HCT116 (cell line): ENCODE results near the gene CALML4. TPM values are rescaled to one million over a fixed set of nuclear protein-coding genes. Genes with fewer than 3 reads are reported as not detected.

ENCODE experiments used
- ATAC-seq: fragments of 200-7000 bp; cut with Tn5 transposase; 2 replicates; pipeline ENCODE4 v1.9.1; 2020; ENCODE audit warnings: mild to moderate bottlenecking, moderate library complexity
- BruUV-seq: library from RNA; stranded (reverse); fragments of 400-500 nt; replicated peaks from 2 replicates; lab custom pipeline; 2021; lab: Mats Ljungman, UMichigan
- CTCF ChIA-PET: fragments of 300-600 bp; sonication (Branson Sonifier 250); formaldehyde crosslinking; loops from one replicate; lab custom pipeline; 2021; ENCODE audit warnings: antibody characterized with exemption; lab: Charles Lee
- POLR2A ChIA-PET: fragments of 300-600, 350-600 bp; sonication (Branson Sonifier 250); formaldehyde crosslinking; loops from one replicate; lab custom pipeline; 2021; ENCODE audit warnings: antibody characterized with exemption; lab: Charles Lee
- RAD21 ChIA-PET, 2 experiments: fragments of 300-600 bp; sonication (Branson Sonifier 250); formaldehyde crosslinking; loops; one replicate each; lab custom pipeline; 2023; ENCODE audit warnings: low total read pairs in 2 of 2; ENCODE audit not compliant: uncharacterized antibody in 2 of 2, unreplicated experiment in 2 of 2, low non-redundant PET in 1 of 2; lab: Charles Lee
- DNase-seq: peaks from one replicate; pipeline ENCODE4 v3.0.0-alpha.2; 2010; ENCODE audit warnings: low read depth, low spot score
- H2AFZ ChIP-seq: fragments of 200-600 bp; shearing (Covaris generic), sonication (generic); 2 replicates; pipeline ENCODE4 v1.6.1; 2017; ENCODE audit warnings: low read depth, mixed run types, mixed read lengths, antibody characterized with exemption, low read length; ENCODE audit not compliant: poor library complexity, severe bottlenecking
- H3K27ac ChIP-seq: 2 replicates; pipeline ENCODE4 v1.5.1; 2012; ENCODE audit warnings: low read depth, low read length
- H3K27me3 ChIP-seq: fragments of 200-600 bp; sonication (generic); 2 replicates; pipeline ENCODE4 v1.6.1; 2016; ENCODE audit warnings: mixed run types, low read length, mixed read lengths; ENCODE audit not compliant: insufficient read depth
- H3K36me3 ChIP-seq, 2 experiments: fragments of 200-500 bp in 1 of 2; fragments of 200-600 bp in 1 of 2; sonication (Bioruptor generic) in 1 of 2; sonication (generic) in 1 of 2; 2 replicates each; pipeline versions ENCODE4 v1.5.1 to v1.6.1; 2014 to 2016; ENCODE audit warnings: low read length in 2 of 2, inconsistent platforms in 1 of 2, mixed read lengths in 1 of 2, mixed run types in 1 of 2; ENCODE audit not compliant: insufficient read depth in 2 of 2, control insufficient read depth in 1 of 2
- H3K4me1 ChIP-seq, 2 experiments: fragments of 200-600 bp in 1 of 2; sonication (generic) in 1 of 2; 2 replicates each; pipeline versions ENCODE4 v1.5.1 to v1.6.1; 2012 to 2017; ENCODE audit warnings: low read length in 2 of 2, inconsistent platforms in 1 of 2, mild to moderate bottlenecking in 1 of 2, mixed read lengths in 1 of 2, mixed run types in 1 of 2, moderate library complexity in 1 of 2; ENCODE audit not compliant: insufficient read depth in 2 of 2, control insufficient read depth in 1 of 2
- H3K4me2 ChIP-seq: fragments of 200-600 bp; sonication (generic); 2 replicates; pipeline ENCODE4 v1.6.1; 2017; ENCODE audit warnings: mixed run types, low read length, mixed read lengths
- H3K4me3 ChIP-seq, 2 experiments: fragments of 200-600 bp in 1 of 2; sonication (generic) in 1 of 2; replicated peaks in 1 of 2; 2 replicates each; pipeline ENCODE4 v1.5.1; 2011 to 2016; ENCODE audit warnings: low read length in 2 of 2, control low read depth in 1 of 2, low read depth in 1 of 2, mild to moderate bottlenecking in 1 of 2, mixed read lengths in 1 of 2, mixed run types in 1 of 2
- H3K79me2 ChIP-seq: fragments of 200-600 bp; sonication (generic); 2 replicates; pipeline ENCODE4 v1.6.1; 2017; ENCODE audit warnings: mild to moderate bottlenecking, mixed run types, low read length, moderate library complexity, mixed read lengths; ENCODE audit not compliant: insufficient read depth
- H3K9ac ChIP-seq: fragments of 200-600 bp; sonication (generic); 2 replicates; pipeline ENCODE4 v1.6.1; 2016; ENCODE audit warnings: low read length, mixed read lengths
- H3K9me2 ChIP-seq: fragments of 200-600 bp; sonication (generic), shearing (Covaris generic); 2 replicates; pipeline ENCODE4 v1.6.1; 2017; ENCODE audit warnings: mixed run types, mild to moderate bottlenecking, moderate library complexity; ENCODE audit not compliant: insufficient read depth
- H3K9me3 ChIP-seq, 2 experiments: fragments of 200-500 bp in 1 of 2; fragments of 200-600 bp in 1 of 2; sonication (Bioruptor generic) in 1 of 2; sonication (generic) in 1 of 2; 2 replicates each; pipeline ENCODE4 v1.6.1; 2014 to 2017; ENCODE audit warnings: low read length in 2 of 2, mixed read lengths in 2 of 2, inconsistent platforms in 1 of 2, low read depth in 1 of 2, mild to moderate bottlenecking in 1 of 2, mixed run types in 1 of 2, moderate library complexity in 1 of 2; ENCODE audit not compliant: control insufficient read depth in 1 of 2, insufficient read depth in 1 of 2
- H4K20me1 ChIP-seq: fragments of 200-600 bp; sonication (generic), shearing (Covaris generic); 2 replicates; pipeline ENCODE4 v1.6.1; 2017; ENCODE audit warnings: mixed run types, mild to moderate bottlenecking, moderate library complexity; ENCODE audit not compliant: insufficient read depth
- ATF3 ChIP-seq: IDR thresholded peaks from 2 replicates; pipeline ENCODE4 v1.6.1; 2012
- CBX3 ChIP-seq: IDR thresholded peaks from 2 replicates; pipeline ENCODE4 v1.6.1; 2012; ENCODE audit warnings: low read depth
- CTCF ChIP-seq, 3 experiments: fragments of 200-600 bp in 1 of 3; sonication (generic) in 1 of 3; IDR thresholded peaks in 2 of 3; conservative IDR thresholded peaks in 1 of 3; 2 replicates each; pipeline ENCODE4 v1.5.1; 2012 to 2017; ENCODE audit warnings: low read depth in 2 of 3, low read length in 2 of 3, antibody characterized with exemption in 1 of 3, borderline replicate concordance in 1 of 3, control low read depth in 1 of 3, mild to moderate bottlenecking in 1 of 3, mixed read lengths in 1 of 3, mixed run types in 1 of 3, moderate library complexity in 1 of 3; ENCODE audit not compliant: insufficient read depth in 1 of 3
- EGR1 ChIP-seq: IDR thresholded peaks from 2 replicates; pipeline ENCODE4 v1.6.1; 2012; ENCODE audit warnings: low read depth
- ELF1 ChIP-seq: IDR thresholded peaks from 2 replicates; pipeline ENCODE4 v1.6.1; 2012; ENCODE audit warnings: low read depth, borderline replicate concordance
- EZH2 ChIP-seq: fragments of 200-600 bp; sonication (generic); IDR thresholded peaks from 2 replicates; pipeline ENCODE4 v1.6.1; 2017; ENCODE audit warnings: antibody characterized with exemption, mixed run types
- EZH2phosphoT487 ChIP-seq: fragments of 200-600 bp; IDR thresholded peaks from 2 replicates; pipeline ENCODE4 v1.6.1; 2018; ENCODE audit warnings: antibody characterized with exemption, borderline replicate concordance
- FOSL1 ChIP-seq: IDR thresholded peaks from 2 replicates; pipeline ENCODE4 v1.6.1; 2012; ENCODE audit warnings: low read depth
- JUND ChIP-seq: IDR thresholded peaks from 2 replicates; pipeline ENCODE4 v1.6.1; 2012
- MAX ChIP-seq: IDR thresholded peaks from 2 replicates; pipeline ENCODE4 v1.6.1; 2012
- POLR2A ChIP-seq: IDR thresholded peaks from 2 replicates; pipeline ENCODE4 v1.7.0; 2011; ENCODE audit warnings: borderline replicate concordance; ENCODE audit not compliant: insufficient read depth, insufficient read length; ENCODE audit errors: extremely low read depth
- POLR2AphosphoS5 ChIP-seq: IDR thresholded peaks from 2 replicates; pipeline ENCODE4 v1.6.1; 2011; ENCODE audit warnings: mild to moderate bottlenecking, low read depth, low read length, moderate library complexity
- RAD21 ChIP-seq: IDR thresholded peaks from 2 replicates; pipeline ENCODE4 v1.6.1; 2012; ENCODE audit warnings: low read depth, mild to moderate bottlenecking
- REST ChIP-seq: IDR thresholded peaks from 2 replicates; pipeline ENCODE4 v1.6.1; 2012; ENCODE audit warnings: low read depth
- SIN3A ChIP-seq: IDR thresholded peaks from 2 replicates; pipeline ENCODE4 v1.6.1; 2012; ENCODE audit warnings: low read depth
- SRF ChIP-seq: IDR thresholded peaks from 2 replicates; pipeline ENCODE4 v1.6.1; 2012; ENCODE audit warnings: low read depth
- YY1 ChIP-seq: IDR thresholded peaks from 2 replicates; pipeline ENCODE4 v1.6.1; 2011; ENCODE audit warnings: low read length, low read depth, moderate library complexity, mild to moderate bottlenecking; ENCODE audit not compliant: insufficient replicate concordance; ENCODE audit errors: extremely low read depth
- ZBTB33 ChIP-seq: IDR thresholded peaks from 2 replicates; pipeline ENCODE4 v1.6.1; 2011; ENCODE audit warnings: mild to moderate bottlenecking, low read length, moderate library complexity; ENCODE audit not compliant: insufficient replicate concordance; ENCODE audit errors: extremely low read depth
- ZFX ChIP-seq: fragments of 450-650 bp; IDR thresholded peaks from 2 replicates; pipeline ENCODE4 v1.6.1; 2017
- ZNF274 ChIP-seq: fragments of 200-500 bp; sonication (Bioruptor generic); IDR thresholded peaks from 2 replicates; pipeline ENCODE4 v1.6.1; 2014; ENCODE audit warnings: mild to moderate bottlenecking, low read depth, low read length, inconsistent platforms
- intact Hi-C: fragments of 100-400 bp; cut with micrococcal nuclease; formaldehyde crosslinking; loops from 2 replicates; pipeline ENCODE4 v1.10.0; 2022
- total RNA-seq: library from RNA; stranded (reverse); gene quantifications from one replicate; pipeline ENCODE4 v1.2.1, GENCODE V29; 2021; ENCODE audit not compliant: unreplicated experiment

Gene CALML4
- total RNA-seq, 1 experiment from 2014 or later, result 8.5 TPM

DNA sequence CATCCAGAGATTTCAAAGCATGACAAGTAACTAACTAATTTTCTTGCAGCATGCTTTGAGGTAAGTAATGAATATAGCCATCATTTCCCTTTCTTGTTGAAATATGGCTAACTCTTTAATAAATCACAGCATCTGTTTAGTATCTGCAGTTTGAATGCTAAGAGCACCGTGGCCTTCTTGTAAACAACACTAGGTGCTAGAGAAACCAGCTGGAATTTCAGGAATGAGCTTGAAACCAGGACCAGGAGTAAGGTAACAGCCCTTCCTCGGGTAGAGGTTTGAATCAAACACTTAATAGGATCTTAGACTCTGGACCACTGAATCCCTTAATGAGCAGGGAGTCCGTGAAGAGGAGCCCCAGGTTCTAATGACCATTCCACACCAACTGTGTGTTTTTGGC is 13.6 kb downstream of the CALML4 start:
- Histone ChIP-seq H3K79me2 (no peaks in the 10 kb centered on the region), H2AFZ (no peak overlapping the region), H3K4me2 (no peak overlapping the region), H3K4me1 (no peaks in the 10 kb centered on the region), H4K20me1 (no peaks in the 10 kb centered on the region), H3K9me2 (no peaks in the 10 kb centered on the region), H3K27me3 (no peaks in the 10 kb centered on the region), H3K27ac (no peak overlapping the region), H3K36me3 (peaks cover 12 to 13% of the 10 kb centered on the region in 2 experiments; a peak in 2 of 4 replicates), H3K9ac (no peak overlapping the region), H3K9me3 (no peaks in the 10 kb centered on the region), H3K4me3 (no peak overlapping the region)
- DNase-seq, result no peak
- RAD21 ChIA-PET, result no interaction called here
- CTCF ChIA-PET, result no interaction called here
- POLR2A ChIA-PET, result no interaction called here
- no TSS peak for BruUV-seq
- ATAC-seq, result no peak
- TF ChIP-seq JUND, result no peak
- TF ChIP-seq ZNF274, result no peak
- no peak for TF ChIP-seq SRF
- TF ChIP-seq RAD21, result no peak
- no peak for TF ChIP-seq FOSL1
- TF ChIP-seq YY1, result no peak
- TF ChIP-seq ELF1, result no peak
- TF ChIP-seq EZH2, result no peak
- TF ChIP-seq ZFX, result no peak
- no peak for TF ChIP-seq EZH2phosphoT487
- no peak for TF ChIP-seq EGR1
- no peak for TF ChIP-seq SIN3A
- no peak for TF ChIP-seq REST
- TF ChIP-seq MAX, result no peak
- no peak for TF ChIP-seq ATF3
- TF ChIP-seq ZBTB33, result no peak
- TF ChIP-seq POLR2AphosphoS5, result no peak
- no peak for TF ChIP-seq CTCF (IDR thresholded peaks at IDR 0.05 in 2 of 3, conservative IDR thresholded peaks at IDR 0.05 in 1 of 3; ENCODE audit: borderline replicate concordance in 1 of 3, insufficient read depth in 1 of 3, low read depth in 2 of 3, low read length in 2 of 3)
- no peak for TF ChIP-seq POLR2A
- no peak for TF ChIP-seq CBX3
- intact Hi-C loops, result no loop called here
